Brain microvascular endothelial cell (primary cell): Measurements from ENCODE around the gene TRIM9.

Experiments
- DNase-seq: peaks from one replicate; pipeline ENCODE4 v3.0.0-alpha.2; 2020
- H3K27ac ChIP-seq: fragments of 250-450 bp; sonication (Bioruptor Pico); 2 replicates; pipeline ENCODE4 v1.5.1; 2020; ENCODE audit warnings: mild to moderate bottlenecking, moderate library complexity
- H3K27me3 ChIP-seq: fragments of 250-450 bp; sonication (Bioruptor Pico); replicated peaks from 2 replicates; pipeline ENCODE4 v1.5.1; 2020; ENCODE audit warnings: mild to moderate bottlenecking
- H3K36me3 ChIP-seq: fragments of 250-450 bp; sonication (Bioruptor Pico); replicated peaks from 2 replicates; pipeline ENCODE4 v1.5.1; 2020; ENCODE audit warnings: mild to moderate bottlenecking
- H3K4me3 ChIP-seq: 2 replicates; pipeline ENCODE4 v1.5.1; 2011; ENCODE audit warnings: low read depth, mild to moderate bottlenecking, control low read depth, low read length, moderate library complexity
- in situ Hi-C: cut with HindIII; loops from 2 replicates; pipeline ENCODE4 v1.10.0; 2017; ENCODE audit warnings: low sequenced_read_pairs, low pct_ligation_motif_present
- TF ChIP-seq, protein P1 (sequence below): IDR thresholded peaks from 2 replicates; pipeline ENCODE4 v1.5.1; 2011; ENCODE audit warnings: low read depth, mild to moderate bottlenecking, moderate library complexity, low read length, control low read depth, inconsistent platforms; ENCODE audit errors: missing control alignments

TRIM9 gene

DNA sequence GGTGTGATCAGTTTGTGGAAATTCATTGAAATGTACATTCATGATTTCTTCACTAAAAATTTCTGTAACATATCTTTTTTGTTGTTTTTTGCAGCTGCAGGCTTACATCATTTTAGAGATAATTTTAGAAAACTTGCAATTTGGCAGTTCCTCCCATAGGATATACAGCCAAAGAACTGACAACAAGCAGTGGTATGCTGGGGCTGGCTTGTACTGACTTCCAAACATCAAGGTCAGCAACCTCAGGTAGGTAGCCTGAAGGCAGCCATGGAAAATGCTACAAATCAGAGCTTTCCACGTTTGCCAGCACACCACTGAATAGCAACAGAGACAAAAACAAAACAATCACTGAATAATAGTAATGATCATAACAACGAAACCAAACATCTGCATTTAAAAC is 21.2 kb downstream of the TRIM9 start:
- no peak for DNase-seq
- Histone ChIP-seq H3K27me3 (no peaks in the 10 kb centered on the region), H3K4me3 (no peak overlapping the region), H3K27ac (no peak overlapping the region), H3K36me3 (no peaks in the 10 kb centered on the region)
- in situ Hi-C loops = no loop called here
- TF ChIP-seq, protein P1, sequence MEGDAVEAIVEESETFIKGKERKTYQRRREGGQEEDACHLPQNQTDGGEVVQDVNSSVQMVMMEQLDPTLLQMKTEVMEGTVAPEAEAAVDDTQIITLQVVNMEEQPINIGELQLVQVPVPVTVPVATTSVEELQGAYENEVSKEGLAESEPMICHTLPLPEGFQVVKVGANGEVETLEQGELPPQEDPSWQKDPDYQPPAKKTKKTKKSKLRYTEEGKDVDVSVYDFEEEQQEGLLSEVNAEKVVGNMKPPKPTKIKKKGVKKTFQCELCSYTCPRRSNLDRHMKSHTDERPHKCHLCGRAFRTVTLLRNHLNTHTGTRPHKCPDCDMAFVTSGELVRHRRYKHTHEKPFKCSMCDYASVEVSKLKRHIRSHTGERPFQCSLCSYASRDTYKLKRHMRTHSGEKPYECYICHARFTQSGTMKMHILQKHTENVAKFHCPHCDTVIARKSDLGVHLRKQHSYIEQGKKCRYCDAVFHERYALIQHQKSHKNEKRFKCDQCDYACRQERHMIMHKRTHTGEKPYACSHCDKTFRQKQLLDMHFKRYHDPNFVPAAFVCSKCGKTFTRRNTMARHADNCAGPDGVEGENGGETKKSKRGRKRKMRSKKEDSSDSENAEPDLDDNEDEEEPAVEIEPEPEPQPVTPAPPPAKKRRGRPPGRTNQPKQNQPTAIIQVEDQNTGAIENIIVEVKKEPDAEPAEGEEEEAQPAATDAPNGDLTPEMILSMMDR = no peak

DNA sequence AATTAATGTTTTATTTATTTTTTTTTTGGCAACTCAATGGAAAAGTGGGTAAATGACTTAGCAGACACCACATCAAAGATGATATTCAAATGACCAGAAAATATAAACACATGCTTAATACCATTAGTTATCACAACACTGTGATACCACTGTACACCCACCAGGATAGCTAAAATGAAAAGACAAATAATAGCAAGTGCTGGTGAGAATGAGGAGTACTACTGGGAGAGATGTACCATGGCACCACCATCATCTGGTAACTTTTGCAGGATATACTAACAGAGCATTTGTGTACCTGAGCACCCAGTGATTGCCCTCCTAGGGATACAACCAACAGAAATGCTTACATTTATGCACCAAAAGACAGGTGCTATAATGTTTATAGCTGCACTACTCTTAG is 21.9 kb downstream of the TRIM9 start:
- in situ Hi-C loops = no loop called here
- no peak overlapping the region for H3K4me3 ChIP-seq
- TF ChIP-seq, protein P1 = no peak
- H3K36me3 ChIP-seq = no peaks in the 10 kb centered on the region
- H3K27ac ChIP-seq = no peak overlapping the region
- no peaks in the 10 kb centered on the region for H3K27me3 ChIP-seq
- no peak for DNase-seq

DNA sequence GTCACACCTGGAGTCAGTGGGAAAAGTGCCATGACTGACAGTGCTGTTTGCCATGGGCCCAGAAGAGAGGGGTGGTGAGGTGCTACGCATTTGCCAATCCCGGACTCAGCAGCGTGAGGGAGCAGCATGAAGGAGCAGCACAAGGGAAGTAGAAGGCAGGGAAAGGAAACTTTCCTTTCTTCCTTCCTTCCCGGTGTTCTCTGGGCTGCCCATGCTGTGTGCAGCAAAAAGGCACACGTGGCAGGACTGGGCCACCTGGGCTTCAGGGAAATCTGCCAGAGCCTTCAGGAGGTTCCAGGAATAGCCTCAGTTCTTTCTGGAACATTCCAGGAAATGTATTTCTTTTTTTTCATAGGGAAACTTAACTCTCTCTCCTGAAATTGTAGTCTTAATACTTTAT is 23.0 kb downstream of the TRIM9 start:
- TF ChIP-seq, protein P1 = no peak
- Histone ChIP-seq H3K27me3 (no peaks in the 10 kb centered on the region), H3K36me3 (no peaks in the 10 kb centered on the region), H3K27ac (no peak overlapping the region), H3K4me3 (no peak overlapping the region)
- in situ Hi-C loops = no loop called here
- DNase-seq = no peak

DNA sequence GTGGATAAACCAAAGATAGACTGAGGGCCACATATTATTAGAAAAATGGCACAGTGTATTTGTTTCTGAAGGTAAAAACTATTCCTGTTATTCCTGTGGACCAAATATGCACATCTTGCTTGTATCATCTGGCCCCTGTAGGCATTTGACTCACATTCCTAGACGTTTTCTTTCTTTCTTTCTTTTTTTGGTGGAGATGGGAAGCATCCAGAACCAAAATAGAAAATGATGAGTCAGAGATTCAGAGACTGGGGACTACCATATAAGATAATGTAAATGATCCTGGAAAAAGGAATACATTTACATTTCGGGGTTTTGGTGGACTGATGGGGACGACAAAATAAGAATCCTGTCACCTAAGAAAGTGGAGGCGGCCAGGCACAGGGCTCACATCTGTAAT is 24.2 kb downstream of the TRIM9 start:
- DNase-seq = no peak
- TF ChIP-seq, protein P1 = no peak
- Histone ChIP-seq H3K27me3 (no peaks in the 10 kb centered on the region), H3K36me3 (no peaks in the 10 kb centered on the region), H3K27ac (no peak overlapping the region), H3K4me3 (no peak overlapping the region)
- in situ Hi-C loops = no loop called here

DNA sequence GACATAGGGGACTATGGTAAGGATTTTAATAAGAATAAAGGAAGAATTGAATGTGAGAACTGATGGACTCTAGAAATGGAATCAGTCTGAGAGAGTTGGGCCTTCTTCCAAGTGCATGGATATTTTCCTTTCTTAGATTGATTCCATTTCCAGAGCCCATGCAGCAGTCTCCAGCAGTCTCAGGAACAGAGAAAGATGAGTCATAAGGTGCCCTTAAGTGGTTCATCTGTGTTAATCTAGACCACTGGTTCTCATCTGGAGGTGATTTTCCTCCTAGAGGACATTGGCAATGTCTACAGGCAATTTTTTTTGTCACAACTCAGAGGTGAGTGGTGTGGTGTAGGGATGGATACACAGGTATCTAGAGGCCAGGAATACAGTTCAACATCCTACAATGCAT is 25.9 kb downstream of the TRIM9 start:
- Histone ChIP-seq H3K4me3 (no peak overlapping the region), H3K27ac (no peak overlapping the region), H3K36me3 (no peaks in the 10 kb centered on the region), H3K27me3 (no peaks in the 10 kb centered on the region)
- DNase-seq = no peak
- TF ChIP-seq, protein P1 = no peak
- in situ Hi-C loops = no loop called here

DNA sequence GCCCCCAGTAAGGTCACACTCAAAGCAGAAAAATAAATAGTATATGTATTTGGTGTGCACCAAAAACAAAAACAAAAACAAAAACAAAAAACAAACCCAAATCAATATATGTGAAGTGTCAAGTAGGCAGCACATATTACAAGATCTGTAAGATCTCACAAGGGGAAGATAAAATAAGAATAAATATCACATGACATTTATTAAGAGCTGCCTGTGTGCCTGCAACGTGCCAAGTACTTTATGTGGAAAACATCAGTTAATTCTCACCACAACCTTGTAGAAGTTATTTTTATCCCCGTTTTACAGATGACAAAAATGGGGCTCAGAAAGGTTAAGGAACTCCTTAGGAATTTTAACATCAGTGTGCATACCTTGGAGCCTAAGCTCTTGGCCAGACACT is 26.6 kb downstream of the TRIM9 start:
- in situ Hi-C loops = no loop called here
- H3K27ac ChIP-seq = no peak overlapping the region
- DNase-seq = no peak
- no peaks in the 10 kb centered on the region for H3K27me3 ChIP-seq
- H3K36me3 ChIP-seq = no peaks in the 10 kb centered on the region
- H3K4me3 ChIP-seq = no peak overlapping the region
- TF ChIP-seq, protein P1 = no peak
